H1 (cell line): ENCODE data around the gene STEAP2.

Experiments
- BACH1 ChIP-seq: IDR thresholded peaks from 2 replicates; pipeline ENCODE4 v1.6.1; 2012; ENCODE audit warnings: low read length, improper control_type of control experiment
- CBX8 ChIP-seq: fragments of 300-800, 300-1000 bp; sonication (generic); IDR thresholded peaks from 2 replicates; pipeline ENCODE4 v1.7.1; 2016; ENCODE audit warnings: low read depth, low read length, borderline replicate concordance
- CEBPB ChIP-seq: IDR thresholded peaks from 2 replicates; pipeline ENCODE4 v1.6.1; 2012; ENCODE audit warnings: low read depth, low read length
- CTBP2 ChIP-seq: IDR thresholded peaks from 2 replicates; pipeline ENCODE4 v1.7.0; 2011; ENCODE audit warnings: borderline replicate concordance, mild to moderate bottlenecking, moderate library complexity, mixed read lengths, low read length; ENCODE audit not compliant: insufficient read depth, insufficient read length
- CTCF ChIP-seq, 3 experiments: IDR thresholded peaks; 1 replicate in 2 of 3; 2 replicates in 1 of 3; pipeline versions ENCODE4 v1.5.1 to v1.6.1; 2011; ENCODE audit warnings: low read length in 3 of 3, mild to moderate bottlenecking in 3 of 3, inconsistent platforms in 2 of 3, low read depth in 1 of 3, moderate library complexity in 1 of 3; ENCODE audit not compliant: insufficient read depth in 1 of 3; ENCODE audit errors: control extremely low read depth in 1 of 3
- E2F6 ChIP-seq: IDR thresholded peaks from 2 replicates; pipeline ENCODE4 v1.6.1; 2012; ENCODE audit warnings: inconsistent platforms
- HDAC6 ChIP-seq: IDR thresholded peaks from one replicate; pipeline ENCODE4 v1.7.1; 2012; ENCODE audit warnings: low read depth, mild to moderate bottlenecking, inconsistent platforms, low read length, moderate library complexity
- MAFK ChIP-seq: IDR thresholded peaks from 2 replicates; pipeline ENCODE4 v1.6.1; 2012; ENCODE audit warnings: low read depth, mild to moderate bottlenecking, improper control_type of control experiment, low read length
- POLR2A ChIP-seq, 2 experiments: IDR thresholded peaks; 1 replicate in 1 of 2; 2 replicates in 1 of 2; pipeline ENCODE4 v1.6.1; 2011; ENCODE audit warnings: low read depth in 2 of 2, low read length in 2 of 2, mild to moderate bottlenecking in 2 of 2; ENCODE audit errors: control extremely low read depth in 1 of 2
- POLR2AphosphoS5 ChIP-seq: IDR thresholded peaks from 2 replicates; pipeline ENCODE4 v1.6.1; 2011; ENCODE audit warnings: low read depth, low read length
- RAD21 ChIP-seq, 2 experiments: IDR thresholded peaks in 1 of 2; conservative IDR thresholded peaks in 1 of 2; 2 replicates each; pipeline ENCODE4 v1.6.1; 2011; ENCODE audit warnings: low read depth in 2 of 2, low read length in 2 of 2, improper control_type of control experiment in 1 of 2, inconsistent platforms in 1 of 2, mild to moderate bottlenecking in 1 of 2, moderate library complexity in 1 of 2
- RNF2 ChIP-seq: fragments of 200-900, 300-1000 bp; sonication (generic); IDR thresholded peaks from 2 replicates; pipeline ENCODE4 v1.7.1; 2016; ENCODE audit warnings: borderline replicate concordance, low read depth, mild to moderate bottlenecking, antibody characterized with exemption, low read length; ENCODE audit not compliant: poor library complexity, severe bottlenecking; ENCODE audit errors: missing control alignments
- SP1 ChIP-seq: IDR thresholded peaks from 2 replicates; pipeline ENCODE4 v1.6.1; 2011; ENCODE audit warnings: low read depth, low read length
- TCF12 ChIP-seq: IDR thresholded peaks from 2 replicates; pipeline ENCODE4 v1.6.1; 2011; ENCODE audit warnings: low read depth, mild to moderate bottlenecking, low read length

- no peak for TF ChIP-seq RAD21 (IDR thresholded peaks at IDR 0.05 in 1 of 2, conservative IDR thresholded peaks at IDR 0.05 in 1 of 2; ENCODE audit: low read depth in 2 of 2, low read length in 2 of 2)
- TF ChIP-seq HDAC6, result no peak
- no peak for TF ChIP-seq POLR2A (IDR thresholded peaks at IDR 0.05; ENCODE audit: control extremely low read depth in 1 of 2, low read depth in 2 of 2, low read length in 2 of 2)
- TF ChIP-seq CTCF (IDR thresholded peaks at IDR 0.05; ENCODE audit: control extremely low read depth in 1 of 3, insufficient read depth in 1 of 3, low read depth in 1 of 3, low read length in 3 of 3), result no peak
- TF ChIP-seq POLR2AphosphoS5, result no peak
- TF ChIP-seq MAFK, result no peak
- no peak for TF ChIP-seq TCF12
- TF ChIP-seq CEBPB, result no peak
- no peak for TF ChIP-seq CBX8
- no peak for TF ChIP-seq BACH1
- TF ChIP-seq RNF2, result no peak
- no peak for TF ChIP-seq SP1
- no peak for TF ChIP-seq CTBP2
- TF ChIP-seq E2F6, result no peak
Measured at GRCh38 chr7:90190995-90191394, 20.5 kb upstream of the STEAP2 start.
